B cell (primary cell): Measurements from ENCODE around the gene EGF. TPM values are rescaled to one million over a fixed set of nuclear protein-coding genes. Genes with fewer than 3 reads are reported as not detected.

Experiments used
- ATAC-seq: fragments of 200-7000 bp; cut with Tn5 transposase; one replicate; pipeline ENCODE4 v1.10.0; 2021; ENCODE audit warnings: low read depth, mild to moderate bottlenecking, moderate number of reproducible peaks, moderate library complexity
- CTCF ChIA-PET: fragments of 350-600 bp; sonication (Branson Sonifier 250); formaldehyde crosslinking; loops from one replicate; lab custom pipeline; 2021; ENCODE audit warnings: antibody characterized with exemption, inconsistent platforms; lab: Charles Lee
- POLR2A ChIA-PET: fragments of 350-600 bp; sonication (Branson Sonifier 250); formaldehyde crosslinking; loops from one replicate; lab custom pipeline; 2021; ENCODE audit warnings: antibody characterized with exemption; lab: Charles Lee
- DNase-seq: peaks from one replicate; pipeline ENCODE4 v3.0.0; 2013
- H2AFZ ChIP-seq: 2 replicates; pipeline ENCODE4 v1.6.1; 2012; ENCODE audit warnings: mild to moderate bottlenecking, low read depth, low read length; ENCODE audit not compliant: insufficient read depth, poor library complexity, severe bottlenecking
- H3K27ac ChIP-seq, 2 donors: 1 replicate in 1 of 2; 2 replicates in 1 of 2; pipeline ENCODE4 v1.5.1; 2012 to 2013; ENCODE audit warnings: low read length in 2 of 2, mild to moderate bottlenecking in 2 of 2, moderate library complexity in 1 of 2
- H3K27me3 ChIP-seq, 4 experiments: fragments of 200-600 bp in 1 of 4; sonication (generic) in 1 of 4; replicated peaks in 1 of 4; 1 replicate in 2 of 4; 2 replicates in 2 of 4; pipeline versions ENCODE4 v1.6.1 to v1.7.0; 2013 to 2016; ENCODE audit warnings: low read length in 3 of 4, mild to moderate bottlenecking in 2 of 4, mixed read lengths in 1 of 4, moderate library complexity in 1 of 4; ENCODE audit not compliant: insufficient read depth in 4 of 4, control insufficient read depth in 3 of 4; ENCODE audit errors: control extremely low read depth in 1 of 4
- H3K36me3 ChIP-seq, 2 experiments: replicated peaks in 1 of 2; 1 replicate in 1 of 2; 2 replicates in 1 of 2; pipeline versions ENCODE4 v1.6.1 to v1.7.1; 2013; ENCODE audit warnings: low read length in 1 of 2; ENCODE audit not compliant: insufficient read depth in 2 of 2, control insufficient read depth in 1 of 2; ENCODE audit errors: control extremely low read depth in 1 of 2, extremely low read depth in 1 of 2
- H3K4me1 ChIP-seq, 2 donors: fragments of 200-600 bp in 1 of 2; sonication (generic) in 1 of 2; 1 replicate in 1 of 2; 2 replicates in 1 of 2; pipeline versions ENCODE4 v1.5.1 to v1.6.1; 2013 to 2017; ENCODE audit warnings: low read length in 2 of 2; ENCODE audit not compliant: control insufficient read depth in 2 of 2, insufficient read depth in 2 of 2
- H3K4me2 ChIP-seq: replicated peaks from 2 replicates; pipeline ENCODE3; 2012; ENCODE audit warnings: mild to moderate bottlenecking, low read depth, low read length; ENCODE audit not compliant: poor library complexity, severe bottlenecking
- H3K4me3 ChIP-seq, 5 experiments: fragments of 200-600 bp in 1 of 5; sonication (generic) in 1 of 5; 1 replicate in 3 of 5; 2 replicates in 2 of 5; pipeline versions ENCODE4 v1.5.1 to v1.7.0; 2011 to 2016; ENCODE audit warnings: low read length in 4 of 5, mild to moderate bottlenecking in 4 of 5, low read depth in 2 of 5, control low read depth in 1 of 5, moderate library complexity in 1 of 5; ENCODE audit not compliant: insufficient read depth in 1 of 5; ENCODE audit errors: control extremely low read depth in 1 of 5, extremely low read depth in 1 of 5
- H3K79me2 ChIP-seq: fragments of 200-600 bp; sonication (generic); one replicate; pipeline ENCODE4 v1.6.0; 2016; ENCODE audit warnings: low read length; ENCODE audit not compliant: control insufficient read depth, insufficient read depth
- H3K9ac ChIP-seq: fragments of 200-600 bp; sonication (generic); 2 replicates; pipeline ENCODE4 v1.6.1; 2017; ENCODE audit warnings: mild to moderate bottlenecking, low read length, moderate library complexity
- H3K9me3 ChIP-seq, 3 donors: one replicate each; pipeline versions ENCODE4 v1.6.1 to v1.7.1; 2013; ENCODE audit warnings: low read length in 2 of 3; ENCODE audit not compliant: control insufficient read depth in 2 of 3, insufficient read depth in 1 of 3; ENCODE audit errors: control extremely low read depth in 1 of 3
- H4K20me1 ChIP-seq: 2 replicates; pipeline ENCODE4 v1.6.0; 2012; ENCODE audit warnings: mild to moderate bottlenecking, low read length; ENCODE audit not compliant: insufficient read depth, control insufficient read depth, poor library complexity, severe bottlenecking
- H3K27ac Mint-ChIP-seq: one replicate; pipeline ENCODE4 v1.8.0; 2021; ENCODE audit warnings: mixed read lengths
- H3K27me3 Mint-ChIP-seq: one replicate; pipeline ENCODE4 v1.8.0; 2021; ENCODE audit warnings: mixed read lengths
- H3K4me1 Mint-ChIP-seq: one replicate; pipeline ENCODE4 v1.8.0; 2021; ENCODE audit warnings: mixed read lengths
- H3K4me3 Mint-ChIP-seq: one replicate; pipeline ENCODE4 v1.8.0; 2021; ENCODE audit warnings: mixed read lengths
- H3K9me3 Mint-ChIP-seq: one replicate; pipeline ENCODE4 v1.8.0; 2022; ENCODE audit warnings: mixed read lengths; ENCODE audit not compliant: insufficient read depth
- CTCF ChIP-seq: fragments of 200-600 bp; IDR thresholded peaks from one replicate; pipeline ENCODE4 v1.8.0; 2022; ENCODE audit warnings: antibody characterized with exemption, mild to moderate bottlenecking
- EZH2 ChIP-seq: IDR thresholded peaks from 2 replicates; pipeline ENCODE4 v1.6.1; 2012; ENCODE audit warnings: borderline replicate concordance, low read depth, mild to moderate bottlenecking, moderate library complexity, low read length; ENCODE audit not compliant: insufficient read depth, poor library complexity, severe bottlenecking
- WGBS: methylation state at CpG from one replicate; pipeline ENCODE4 v1.1.5; 2013; ENCODE audit warnings: missing lambda C conversion rate; ENCODE audit not compliant: insufficient coverage; 5-methylcytosine and 5-hydroxymethylcytosine counted together
- intact Hi-C: fragments of 100-400 bp; cut with micrococcal nuclease; formaldehyde crosslinking; loops from one replicate; pipeline ENCODE4 v1.10.0; 2022
- polyA plus RNA-seq: library from polyadenylated mRNA; depleted of rRNA; stranded (reverse); fragments of >200 nt; gene quantifications from 2 replicates; pipeline ENCODE4 v1.2.3, GENCODE V29; 2012
- total RNA-seq, 2 donors: library from RNA; stranded (reverse); fragments of 120-200 nt in 1 of 2; gene quantifications; 1 replicate in 1 of 2; 2 replicates in 1 of 2; pipeline versions ENCODE4 v1.2.3 to v1.2.4, GENCODE V29; 2013 to 2022

EGF gene
- total and polyA plus RNA-seq, 2 donors (not counting 1 experiment from before 2014, with no cell fraction given), result not detected

DNA sequence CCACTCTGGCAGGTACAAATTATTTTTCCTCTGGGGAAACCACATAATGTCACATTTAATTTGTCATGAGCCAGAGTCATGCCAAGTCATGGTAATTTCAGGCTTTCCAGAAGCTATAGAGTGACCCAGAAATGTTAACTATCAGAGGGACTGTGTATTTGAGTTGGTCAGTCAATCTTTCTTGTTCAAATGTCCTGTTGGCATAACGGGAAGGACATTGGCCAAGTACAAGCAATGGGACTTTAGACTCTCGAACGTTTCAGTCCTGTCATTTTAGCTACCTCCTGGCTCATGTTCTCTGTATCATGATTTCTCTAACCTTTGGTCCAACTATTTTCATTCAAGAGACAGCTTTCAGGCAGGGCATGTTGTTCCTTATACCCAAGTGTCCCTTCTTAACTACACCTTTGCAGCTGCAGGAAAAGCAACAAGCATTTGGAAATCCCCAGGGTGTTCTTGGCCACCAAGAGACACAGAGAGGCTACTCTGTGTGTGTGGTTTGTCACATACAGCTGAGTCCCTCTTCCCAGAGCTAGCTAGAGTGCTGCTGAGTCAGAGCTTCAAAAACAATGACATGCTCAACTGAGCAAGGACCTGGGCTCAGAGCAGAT is 142.6 kb downstream of the EGF start:
- Histone ChIP-seq H4K20me1 (no peaks in the 10 kb centered on the region), H3K9me3 (no peaks in the 10 kb centered on the region), H3K79me2 (no peaks in the 10 kb centered on the region), H3K9ac (no peak overlapping the region), H3K4me1 (peaks cover 6 to 8% of the 10 kb centered on the region in 2 donors), H3K27me3 (no peaks in the 10 kb centered on the region), H3K4me3 (no peak overlapping the region), H2AFZ (no peak overlapping the region), H3K4me2 (no peak overlapping the region), H3K27ac (no peak overlapping the region), H3K36me3 (no peaks in the 10 kb centered on the region)
- no peak overlapping the region for H3K27ac Mint-ChIP-seq
- TF ChIP-seq EZH2, result no peak
- no peak for TF ChIP-seq CTCF
- H3K9me3 Mint-ChIP-seq, result no peaks in the 10 kb centered on the region
- DNase-seq, result no peak
- no peak overlapping the region for H3K4me3 Mint-ChIP-seq
- CTCF ChIA-PET, result interaction anchor here (0.7 to 1.0 kb wide), 4 partner anchors 12 to 463 kb away, joined by 3 to 4 read pairs (median 4); no protein-coding TSS in a partner anchor
- intact Hi-C loops, result no loop called here
- no peak for ATAC-seq
- H3K27me3 Mint-ChIP-seq, result no peaks in the 10 kb centered on the region
- POLR2A ChIA-PET, result no interaction called here
- 39% methylated on average over 3 of the region's 3 CpGs for WGBS
- H3K4me1 Mint-ChIP-seq, result peaks cover 10% of the 10 kb centered on the region

DNA sequence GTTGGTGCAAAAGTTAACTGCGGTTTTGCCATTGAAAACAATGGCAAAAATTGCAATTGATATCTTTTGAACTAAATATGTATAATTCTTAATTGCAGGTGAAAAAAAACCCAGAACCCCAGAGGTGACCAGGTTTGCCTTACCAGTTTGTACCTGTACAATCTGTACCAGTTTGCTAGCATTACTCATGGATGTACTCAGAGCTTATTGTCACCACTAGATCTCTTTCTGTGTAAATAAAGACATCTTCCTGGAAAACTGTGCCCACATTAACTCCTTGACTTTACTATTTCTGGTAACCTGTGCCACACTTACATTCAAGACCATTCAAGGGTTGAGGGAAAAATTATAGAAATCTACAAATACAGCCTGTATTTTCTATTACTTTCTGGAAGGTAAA is 146.0 kb downstream of the EGF start:
- H3K9me3 Mint-ChIP-seq, result no peaks in the 10 kb centered on the region
- Histone ChIP-seq H3K4me3 (no peak overlapping the region), H3K27me3 (no peaks in the 10 kb centered on the region), H3K27ac (no peak overlapping the region), H2AFZ (no peak overlapping the region), H3K9ac (no peak overlapping the region), H3K4me2 (no peak overlapping the region), H4K20me1 (no peaks in the 10 kb centered on the region), H3K9me3 (no peaks in the 10 kb centered on the region), H3K4me1 (peaks cover 6 to 8% of the 10 kb centered on the region in 2 donors), H3K36me3 (no peaks in the 10 kb centered on the region), H3K79me2 (no peaks in the 10 kb centered on the region)
- WGBS, result no CpG with 5 or more reads among the region's 1 CpG
- no peak overlapping the region for H3K27ac Mint-ChIP-seq
- ChIA-PET POLR2A (no interaction called here), CTCF (interaction anchor here (2.8 kb wide), 1 partner anchor 9 kb away, joined by 14 read pairs; no protein-coding TSS in a partner anchor)
- ATAC-seq, result no peak
- intact Hi-C loops, result no loop called here
- no peak overlapping the region for H3K4me3 Mint-ChIP-seq
- no peaks in the 10 kb centered on the region for H3K27me3 Mint-ChIP-seq
- peaks cover 10% of the 10 kb centered on the region for H3K4me1 Mint-ChIP-seq
- TF ChIP-seq EZH2, result no peak
- TF ChIP-seq CTCF, result no peak
- DNase-seq, result no peak
